Renal pelvis (tissue), 12 donors: ENCODE results near the gene ENPEP. TPM values are rescaled to one million over a fixed set of nuclear protein-coding genes. Genes with fewer than 3 reads are reported as not detected.
"Not testable (repeated sequence)": the region's sequence is repeated elsewhere in the genome, so short reads cannot be mapped to it uniquely, and the experiment has no call there.

Experiments
- DNase-seq: peaks from one replicate; pipeline ENCODE4 v3.0.0-alpha.2; 2013
- long read RNA-seq, 16 experiments: transcript quantifications; one replicate each; lab custom pipeline, GENCODE V29; 2026
- polyA plus RNA-seq, 3 donors: library from polyadenylated mRNA; unstranded; fragments of 120-200 nt; gene quantifications; one replicate each; pipeline ENCODE4 v1.2.1, GENCODE V29; 2013; ENCODE audit not compliant: insufficient read length in 3 of 3

Gene ENPEP, protein sequence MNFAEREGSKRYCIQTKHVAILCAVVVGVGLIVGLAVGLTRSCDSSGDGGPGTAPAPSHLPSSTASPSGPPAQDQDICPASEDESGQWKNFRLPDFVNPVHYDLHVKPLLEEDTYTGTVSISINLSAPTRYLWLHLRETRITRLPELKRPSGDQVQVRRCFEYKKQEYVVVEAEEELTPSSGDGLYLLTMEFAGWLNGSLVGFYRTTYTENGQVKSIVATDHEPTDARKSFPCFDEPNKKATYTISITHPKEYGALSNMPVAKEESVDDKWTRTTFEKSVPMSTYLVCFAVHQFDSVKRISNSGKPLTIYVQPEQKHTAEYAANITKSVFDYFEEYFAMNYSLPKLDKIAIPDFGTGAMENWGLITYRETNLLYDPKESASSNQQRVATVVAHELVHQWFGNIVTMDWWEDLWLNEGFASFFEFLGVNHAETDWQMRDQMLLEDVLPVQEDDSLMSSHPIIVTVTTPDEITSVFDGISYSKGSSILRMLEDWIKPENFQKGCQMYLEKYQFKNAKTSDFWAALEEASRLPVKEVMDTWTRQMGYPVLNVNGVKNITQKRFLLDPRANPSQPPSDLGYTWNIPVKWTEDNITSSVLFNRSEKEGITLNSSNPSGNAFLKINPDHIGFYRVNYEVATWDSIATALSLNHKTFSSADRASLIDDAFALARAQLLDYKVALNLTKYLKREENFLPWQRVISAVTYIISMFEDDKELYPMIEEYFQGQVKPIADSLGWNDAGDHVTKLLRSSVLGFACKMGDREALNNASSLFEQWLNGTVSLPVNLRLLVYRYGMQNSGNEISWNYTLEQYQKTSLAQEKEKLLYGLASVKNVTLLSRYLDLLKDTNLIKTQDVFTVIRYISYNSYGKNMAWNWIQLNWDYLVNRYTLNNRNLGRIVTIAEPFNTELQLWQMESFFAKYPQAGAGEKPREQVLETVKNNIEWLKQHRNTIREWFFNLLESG
- 100 to 1,000 TPM; 160 to 199 (median 185) TPM for polyA plus RNA-seq
- long read RNA-seq, donor 1, full-length matches to known transcripts = 22 of 29 reads
- long read RNA-seq, donor 1, partial matches to known transcripts = 7 of 29 reads
- long read RNA-seq, donor 1, other reads (novel, unspliced or antisense) = 0 of 29 reads
- long read RNA-seq, donor 2, full-length matches to known transcripts = 20 of 53 reads
- long read RNA-seq, donor 2, partial matches to known transcripts = 33 of 53 reads
- long read RNA-seq, donor 2, other reads (novel, unspliced or antisense) = 0 of 53 reads
- long read RNA-seq, donor 3, full-length matches to known transcripts = 21 of 41 reads
- long read RNA-seq, donor 3, partial matches to known transcripts = 15 of 41 reads
- long read RNA-seq, donor 3, other reads (novel, unspliced or antisense) = 5 of 41 reads
- long read RNA-seq, donor 4, full-length matches to known transcripts = 24 of 47 reads
- long read RNA-seq, donor 4, partial matches to known transcripts = 15 of 47 reads
- long read RNA-seq, donor 4, other reads (novel, unspliced or antisense) = 8 of 47 reads
- long read RNA-seq, donor 5, full-length matches to known transcripts = 7 of 33 reads
- long read RNA-seq, donor 5, partial matches to known transcripts = 26 of 33 reads
- long read RNA-seq, donor 5, other reads (novel, unspliced or antisense) = 0 of 33 reads
- long read RNA-seq, donor 6, full-length matches to known transcripts = 17 of 49 reads
- long read RNA-seq, donor 6, partial matches to known transcripts = 32 of 49 reads
- long read RNA-seq, donor 6, other reads (novel, unspliced or antisense) = 0 of 49 reads
- long read RNA-seq, donor 7, full-length matches to known transcripts = 26 of 117 reads
- long read RNA-seq, donor 7, partial matches to known transcripts = 91 of 117 reads
- long read RNA-seq, donor 7, other reads (novel, unspliced or antisense) = 0 of 117 reads
- long read RNA-seq, donor 8, full-length matches to known transcripts = 1 of 1 reads
- long read RNA-seq, donor 8, partial matches to known transcripts = 0 of 1 reads
- long read RNA-seq, donor 8, other reads (novel, unspliced or antisense) = 0 of 1 reads
- long read RNA-seq, donor 9, full-length matches to known transcripts = 23 of 116 reads
- long read RNA-seq, donor 9, partial matches to known transcripts = 93 of 116 reads
- long read RNA-seq, donor 9, other reads (novel, unspliced or antisense) = 0 of 116 reads
- long read RNA-seq, donor 10, full-length matches to known transcripts = 15 of 82 reads
- long read RNA-seq, donor 10, partial matches to known transcripts = 67 of 82 reads
- long read RNA-seq, donor 10, other reads (novel, unspliced or antisense) = 0 of 82 reads
- long read RNA-seq, donor 11, full-length matches to known transcripts = 15 of 43 reads
- long read RNA-seq, donor 11, partial matches to known transcripts = 28 of 43 reads
- long read RNA-seq, donor 11, other reads (novel, unspliced or antisense) = 0 of 43 reads
- long read RNA-seq, donor 12, full-length matches to known transcripts = 29 of 48 reads
- long read RNA-seq, donor 12, partial matches to known transcripts = 19 of 48 reads
- long read RNA-seq, donor 12, other reads (novel, unspliced or antisense) = 0 of 48 reads
- long read RNA-seq, donor 13, full-length matches to known transcripts = 7 of 20 reads
- long read RNA-seq, donor 13, partial matches to known transcripts = 13 of 20 reads
- long read RNA-seq, donor 13, other reads (novel, unspliced or antisense) = 0 of 20 reads
- long read RNA-seq, donor 14, full-length matches to known transcripts = 35 of 142 reads
- long read RNA-seq, donor 14, partial matches to known transcripts = 107 of 142 reads
- long read RNA-seq, donor 14, other reads (novel, unspliced or antisense) = 0 of 142 reads
- long read RNA-seq, donor 15, full-length matches to known transcripts = 10 of 21 reads
- long read RNA-seq, donor 15, partial matches to known transcripts = 5 of 21 reads
- long read RNA-seq, donor 15, other reads (novel, unspliced or antisense) = 6 of 21 reads
- long read RNA-seq, donor 16, full-length matches to known transcripts = 22 of 67 reads
- long read RNA-seq, donor 16, partial matches to known transcripts = 38 of 67 reads
- long read RNA-seq, donor 16, other reads (novel, unspliced or antisense) = 7 of 67 reads

DNA sequence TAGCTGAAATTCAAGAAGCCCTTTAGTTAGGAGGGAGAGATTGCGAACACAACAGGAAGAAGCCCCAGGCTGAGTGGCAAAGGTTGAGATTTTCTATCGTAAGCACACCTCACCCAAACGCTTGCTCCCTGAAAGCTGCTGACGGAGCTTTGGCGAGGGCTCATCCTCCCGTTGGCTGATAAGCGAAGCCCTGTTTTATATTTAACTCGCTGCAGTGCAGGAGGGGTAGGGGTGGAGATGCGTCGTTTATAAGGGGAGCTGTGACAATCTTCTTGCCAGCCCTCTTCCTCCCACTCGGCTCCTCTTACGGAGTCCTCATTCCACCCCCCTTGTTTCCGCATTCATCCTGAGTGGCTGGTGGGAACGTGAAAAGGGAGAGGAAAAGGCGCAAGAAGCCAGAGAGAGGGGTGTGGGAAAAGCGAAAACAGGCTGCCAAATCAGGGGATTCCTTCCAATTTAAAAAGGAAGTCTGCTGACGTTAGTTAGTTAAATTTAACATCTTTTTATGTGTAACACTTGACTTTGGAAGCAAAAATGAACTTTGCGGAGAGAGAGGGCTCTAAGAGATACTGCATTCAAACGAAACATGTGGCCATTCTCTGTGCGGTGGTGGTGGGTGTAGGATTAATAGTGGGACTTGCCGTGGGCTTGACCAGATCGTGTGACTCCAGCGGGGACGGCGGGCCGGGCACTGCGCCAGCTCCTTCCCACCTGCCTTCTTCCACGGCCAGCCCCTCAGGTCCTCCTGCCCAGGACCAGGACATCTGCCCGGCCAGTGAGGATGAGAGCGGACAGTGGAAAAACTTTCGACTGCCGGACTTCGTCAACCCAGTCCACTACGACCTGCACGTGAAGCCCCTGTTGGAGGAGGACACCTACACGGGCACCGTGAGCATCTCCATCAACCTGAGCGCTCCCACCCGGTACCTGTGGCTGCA is at the start of gene ENPEP:
TSS of gene ENPEP (plus strand) at position 275 of the 938 bp plus-strand sequence. CDS start at position 535, 260 bp downstream.
- peak; percentile 74 for DNase-seq

DNA sequence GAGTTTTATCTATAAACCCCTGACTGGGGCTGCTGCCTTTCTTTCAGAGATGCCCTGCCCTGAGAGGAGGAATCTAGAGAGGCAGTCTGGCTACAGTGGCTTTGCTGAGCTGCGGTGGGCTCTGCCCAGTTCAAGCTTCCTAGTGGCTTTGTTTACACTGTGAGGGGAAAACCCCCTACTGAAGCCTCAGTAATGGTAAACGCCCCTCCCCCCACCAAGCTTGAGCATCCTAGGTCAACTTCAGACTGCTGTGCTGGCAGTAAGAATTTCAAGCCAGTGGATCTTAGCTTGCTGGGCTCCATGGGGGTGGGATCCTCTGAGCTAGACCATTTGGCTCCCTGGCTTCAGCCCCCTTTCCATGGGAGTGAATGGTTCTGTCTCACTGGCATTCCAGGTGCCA is 44.1 kb upstream of the ENPEP start:
- DNase-seq = not testable (repeated sequence)

- DNase-seq = not testable (repeated sequence)
These were observed 38.7 kb upstream of the ENPEP start for GRCh38 chr4:110437292-110437691.

- DNase-seq = not testable (repeated sequence)
These were observed 36.7 kb upstream of the ENPEP start for GRCh38 chr4:110439209-110439608.

- DNase-seq = no peak
These were observed 33.6 kb upstream of the ENPEP start for GRCh38 chr4:110442309-110442708.

GRCh38 chr4:110442788-110443187 is 33.2 kb upstream of the ENPEP start:
- no peak for DNase-seq

GRCh38 chr4:110449947-110450346 is 26.0 kb upstream of the ENPEP start:
- no peak for DNase-seq

GRCh38 chr4:110452546-110452945 is 23.4 kb upstream of the ENPEP start:
- no peak for DNase-seq

DNA sequence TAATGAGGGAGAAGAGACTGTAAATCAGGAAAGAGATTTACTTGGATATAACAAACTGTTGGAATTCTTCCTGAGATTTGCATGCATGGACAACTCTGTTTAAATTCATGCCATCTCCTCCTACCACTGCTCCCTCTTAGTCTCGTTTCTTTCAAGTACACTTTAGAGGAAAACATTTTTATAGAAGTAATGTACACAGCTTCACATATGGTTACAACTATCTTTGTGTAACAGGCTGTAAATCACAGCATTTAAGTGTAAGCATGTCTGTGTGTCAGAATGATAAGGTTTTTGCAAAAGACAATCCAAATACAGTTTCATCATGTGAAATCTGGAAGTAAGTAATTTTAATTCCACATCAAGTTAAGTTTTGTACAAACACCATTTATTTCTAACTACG is 21.5 kb upstream of the ENPEP start:
- DNase-seq = no peak

GRCh38 chr4:110458494-110459266 is 17.3 kb upstream of the ENPEP start:
- DNase-seq = no peak

DNA sequence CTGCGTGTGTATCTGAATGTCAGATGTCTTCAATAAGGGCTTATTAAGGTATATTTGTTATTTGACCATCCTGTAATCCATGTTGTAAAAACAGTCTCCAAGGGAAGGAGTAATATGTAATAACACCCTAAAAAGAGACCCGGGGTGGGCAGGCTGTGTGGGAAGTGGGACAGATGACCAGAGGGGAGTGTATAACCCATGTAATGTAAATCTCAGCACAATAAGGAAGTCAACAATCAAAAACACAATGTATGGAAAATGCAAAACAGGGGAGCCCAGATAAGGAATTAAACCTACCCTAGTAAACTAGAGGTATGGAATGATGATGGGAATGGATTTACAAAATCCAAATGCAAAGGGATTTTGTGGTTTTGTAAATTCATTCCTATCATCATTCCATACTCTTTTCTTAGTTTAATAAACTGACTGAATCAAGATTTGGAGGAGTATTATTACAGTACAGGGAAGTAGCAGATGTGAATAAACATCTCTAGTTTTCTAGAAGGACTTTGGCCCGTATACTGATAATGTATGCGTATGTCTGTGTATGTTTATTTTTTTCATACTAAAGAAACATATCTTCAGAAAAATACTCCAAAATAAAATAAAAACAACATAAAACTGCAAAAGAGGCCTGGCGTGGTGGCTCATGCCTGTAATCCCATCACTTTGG is 15.7 kb upstream of the ENPEP start:
- DNase-seq = no peak

- DNase-seq = no peak
These were observed 8.6 kb upstream of the ENPEP start for GRCh38 chr4:110467400-110467799.

GRCh38 chr4:110472583-110473329 is 3.2 kb upstream of the ENPEP start:
- no peak for DNase-seq

DNA sequence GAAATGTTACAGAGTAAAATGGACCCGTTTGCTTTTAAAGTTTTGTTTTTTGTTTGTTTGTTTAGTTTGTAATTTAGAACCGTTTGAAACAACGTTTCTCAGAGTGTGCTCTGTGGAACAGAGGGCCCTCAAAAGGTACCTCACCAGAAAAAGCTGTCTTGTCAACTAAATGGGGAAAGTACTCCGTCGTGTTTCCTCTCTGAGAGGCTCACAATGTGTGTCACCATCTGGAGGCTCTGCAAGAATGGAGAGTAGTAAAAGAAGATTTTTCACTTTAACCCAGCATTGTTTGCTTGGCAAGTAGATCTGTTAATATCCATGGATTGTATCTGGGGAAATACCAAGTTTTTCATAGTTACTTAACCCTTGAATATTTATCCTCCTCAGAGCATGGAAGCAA is 1.5 kb upstream of the ENPEP start:
- DNase-seq = no peak
